CD4-positive, alpha-beta T cell treated with Interferon alpha-2 for 1 hour (primary cell): ENCODE data around the gene ACSL6.

Experiments used
- DNase-seq, 2 donors: peaks; one replicate each; pipeline ENCODE4 v3.0.0-alpha.2; 2020 to 2022

The ACSL6 gene

GRCh38 chr5:131998431-131999040 lies 12.9 kb downstream of the ACSL6 start:
- no peak for DNase-seq

- no peak for DNase-seq
Measured at GRCh38 chr5:131997727-131998117, 13.7 kb downstream of the ACSL6 start.

GRCh38 chr5:131997026-131997726 lies 14.3 kb downstream of the ACSL6 start:
- no peak for DNase-seq

GRCh38 chr5:131996210-131997025 lies 15.0 kb downstream of the ACSL6 start:
- no peak for DNase-seq

- no peak for DNase-seq
Measured at GRCh38 chr5:131994533-131995226, 16.8 kb downstream of the ACSL6 start.

GRCh38 chr5:131994090-131994489 lies 17.4 kb downstream of the ACSL6 start:
- DNase-seq, result no peak

GRCh38 chr5:131993676-131994075 lies 17.8 kb downstream of the ACSL6 start:
- DNase-seq, result no peak

GRCh38 chr5:131992370-131992769 lies 19.1 kb downstream of the ACSL6 start:
- no peak for DNase-seq

GRCh38 chr5:131991593-131992324 lies 19.7 kb downstream of the ACSL6 start:
- DNase-seq, result no peak

- no peak for DNase-seq
Measured at GRCh38 chr5:131990716-131991115, 20.7 kb downstream of the ACSL6 start.

- no peak for DNase-seq
Measured at GRCh38 chr5:131988601-131989000, 22.9 kb downstream of the ACSL6 start.

- DNase-seq, result no peak
Measured at GRCh38 chr5:131987251-131987650, 24.2 kb downstream of the ACSL6 start.

GRCh38 chr5:131986161-131986912 lies 25.1 kb downstream of the ACSL6 start:
- no peak for DNase-seq

GRCh38 chr5:131984956-131985665 lies 26.3 kb downstream of the ACSL6 start:
- no peak for DNase-seq

GRCh38 chr5:131983244-131983771 lies 28.1 kb downstream of the ACSL6 start:
- no peak for DNase-seq

GRCh38 chr5:131981516-131981915 lies 29.9 kb downstream of the ACSL6 start:
- DNase-seq, result no peak

- no peak for DNase-seq
Measured at GRCh38 chr5:131980696-131981095, 30.8 kb downstream of the ACSL6 start.

- no peak for DNase-seq
Measured at GRCh38 chr5:131979816-131980215, 31.6 kb downstream of the ACSL6 start.

- no peak for DNase-seq
Measured at GRCh38 chr5:131977212-131977604, 34.2 kb downstream of the ACSL6 start.

- no peak for DNase-seq
Measured at GRCh38 chr5:131976414-131977211, 34.8 kb downstream of the ACSL6 start.
